SU-DHL-6 (cell line): ENCODE data around the gene MYLK.

Source experiments
- CTCF ChIP-seq: fragments of 200-600 bp; sonication (generic); IDR thresholded peaks from one replicate; pipeline ENCODE4 v1.5.1; 2017; ENCODE audit warnings: antibody characterized with exemption, mild to moderate bottlenecking, low read length, moderate library complexity; ENCODE audit not compliant: insufficient read depth, poor library complexity, severe bottlenecking
- EZH2phosphoT487 ChIP-seq: fragments of 200-600 bp; sonication (generic), shearing (Covaris generic); conservative IDR thresholded peaks from 2 replicates; pipeline ENCODE4 v1.6.1; 2018; ENCODE audit warnings: mild to moderate bottlenecking, antibody characterized with exemption, low read length, moderate library complexity, mixed read lengths

GRCh38 chr3:123773681-123774431 lies 110.3 kb downstream of the MYLK start:
- TF ChIP-seq CTCF, result no peak
- no peak for TF ChIP-seq EZH2phosphoT487
